Epidermal melanocyte (primary cell): Measurements from ENCODE around the gene MAT2A.
"Not testable (repeated sequence)": the region's sequence is repeated elsewhere in the genome, so short reads cannot be mapped to it uniquely, and the experiment has no call there.

Experiments
- DNase-seq: peaks from one replicate; pipeline ENCODE4 v3.0.0; 2011; ENCODE audit warnings: low spot score; ENCODE audit not compliant: insufficient read length

MAT2A gene

GRCh38 chr2:85523903-85524335 lies 15.0 kb upstream of the MAT2A start:
- DNase-seq: no peak

GRCh38 chr2:85524336-85524908 lies 14.5 kb upstream of the MAT2A start:
- no peak for DNase-seq

GRCh38 chr2:85525029-85525428 lies 13.9 kb upstream of the MAT2A start:
- no peak for DNase-seq

- DNase-seq: no peak
Observed at GRCh38 chr2:85525567-85525966, 13.4 kb upstream of the MAT2A start.

GRCh38 chr2:85527787-85528186 lies 11.2 kb upstream of the MAT2A start:
- DNase-seq: no peak

- DNase-seq: no peak
Observed at GRCh38 chr2:85528355-85528754, 10.6 kb upstream of the MAT2A start.

- no peak for DNase-seq
Observed at GRCh38 chr2:85529809-85530208, 9.2 kb upstream of the MAT2A start.

- DNase-seq: no peak
Observed at GRCh38 chr2:85531589-85531988, 7.4 kb upstream of the MAT2A start.

- DNase-seq: no peak
Observed at GRCh38 chr2:85534099-85534498, 4.9 kb upstream of the MAT2A start.

- DNase-seq: no peak
Observed at GRCh38 chr2:85534881-85535280, 4.1 kb upstream of the MAT2A start.

GRCh38 chr2:85536479-85536878 lies 2.5 kb upstream of the MAT2A start:
- no peak for DNase-seq

GRCh38 chr2:85537600-85538506 lies 1.1 kb upstream of the MAT2A start:
- no peak for DNase-seq

- no peak for DNase-seq
Observed at GRCh38 chr2:85539361-85540132, 579 bp downstream of the MAT2A start.

- no peak for DNase-seq
Observed at GRCh38 chr2:85540133-85540648, 1.2 kb downstream of the MAT2A start.

- DNase-seq: no peak
Observed at GRCh38 chr2:85541262-85541661, 2.3 kb downstream of the MAT2A start.

GRCh38 chr2:85541753-85542457 lies 2.9 kb downstream of the MAT2A start:
- DNase-seq: no peak

GRCh38 chr2:85542777-85543176 lies 3.8 kb downstream of the MAT2A start:
- DNase-seq: no peak

GRCh38 chr2:85544254-85544691 lies 5.3 kb downstream of the MAT2A start:
- DNase-seq: not testable (repeated sequence)

- DNase-seq: not testable (repeated sequence)
Observed at GRCh38 chr2:85544915-85545779, 6.2 kb downstream of the MAT2A start.

GRCh38 chr2:85545780-85546240 lies 6.8 kb downstream of the MAT2A start:
- DNase-seq: no peak
